NCI-H446 (cell line): ENCODE data around the gene COMMD9.
A peak's percentile ranks its signal among the peaks of the same experiment; 100 is the strongest.
"Not testable (repeated sequence)": the region's sequence is repeated elsewhere in the genome, so short reads cannot be mapped to it uniquely, and the experiment has no call there.

Experiments
- DNase-seq, 2 experiments: peaks; one replicate each; lab custom pipeline; 2025; lab: John Stamatoyannopoulos, UW

Gene COMMD9

DNA sequence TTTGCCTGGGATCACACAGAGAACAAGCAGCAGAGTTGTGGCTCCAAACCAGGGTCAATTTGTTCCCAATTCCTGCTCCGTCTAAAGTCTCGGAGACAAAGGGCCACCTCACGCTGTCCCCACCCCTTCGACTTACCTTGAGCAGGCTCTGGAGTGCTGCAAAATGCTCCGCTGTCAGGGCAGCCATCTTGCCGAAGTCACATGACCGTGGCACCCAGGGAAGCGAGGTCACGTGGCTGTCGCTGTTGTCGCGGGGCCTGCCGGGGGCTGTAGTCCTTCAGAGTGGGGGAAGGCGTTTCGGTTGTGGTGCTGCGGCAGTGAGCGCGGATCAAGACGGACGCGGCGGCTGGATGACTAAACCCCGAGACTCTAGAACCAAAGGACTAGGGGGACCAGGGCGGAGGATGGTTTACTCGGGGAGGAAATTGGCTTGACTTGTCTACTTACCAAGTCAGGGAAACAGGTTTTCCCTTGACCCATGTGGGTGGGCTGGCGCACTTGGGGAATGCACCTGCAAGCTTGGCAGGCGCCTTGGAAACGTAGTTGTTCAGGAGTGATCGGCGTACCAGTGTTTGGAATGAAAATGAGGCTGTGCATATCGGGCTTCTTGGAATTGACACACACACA, at the start of gene COMMD9:
Gene COMMD9 (minus strand): TSS at position 199 of the 627 bp plus-strand sequence. CDS start 12 bp downstream, at position 187.
- peak; percentile 82 to 95 for DNase-seq

DNA sequence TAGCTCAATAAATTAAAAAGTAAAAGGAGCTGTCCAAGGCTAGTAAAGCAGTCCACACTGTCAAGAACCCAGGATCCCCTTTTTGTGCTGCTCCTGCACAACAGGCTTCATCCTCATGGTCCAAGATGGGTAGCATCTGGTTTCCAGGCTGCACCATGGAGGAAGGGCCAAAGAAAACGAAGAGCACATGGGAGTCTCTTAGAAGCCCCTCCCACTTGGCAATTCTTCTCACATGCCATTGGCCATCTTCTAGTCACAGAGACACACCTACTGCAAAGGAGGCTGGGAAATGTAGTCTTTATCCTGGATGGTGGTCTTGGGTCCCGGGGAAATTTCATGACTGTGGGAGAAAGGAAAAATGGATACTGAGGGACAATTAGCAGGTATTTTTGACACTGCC, 44.7 kb upstream of the COMMD9 start:
- DNase-seq: peak; percentile 31 to 76

DNA sequence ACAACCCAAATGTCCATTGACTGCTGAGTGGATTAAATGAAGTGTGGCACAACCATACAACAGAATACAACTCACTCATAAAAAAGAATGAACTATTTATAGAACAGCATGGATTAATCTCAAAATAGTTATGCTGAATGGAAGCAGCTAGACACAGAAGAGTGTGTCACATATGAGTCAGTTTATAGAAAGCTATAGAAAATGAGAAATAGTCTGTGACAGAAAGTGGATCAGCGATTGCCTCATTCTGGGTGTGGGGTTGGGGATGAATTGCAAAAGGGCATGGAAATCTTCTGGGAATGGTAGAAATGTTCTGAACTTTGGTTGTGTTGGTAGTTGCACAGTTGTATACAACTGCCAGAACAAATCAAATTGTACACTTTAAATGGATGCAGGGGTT, 44.2 kb upstream of the COMMD9 start:
- DNase-seq: no peak

- no peak for DNase-seq
Observed at GRCh38 chr11:36330411-36330810, 41.2 kb upstream of the COMMD9 start.

DNA sequence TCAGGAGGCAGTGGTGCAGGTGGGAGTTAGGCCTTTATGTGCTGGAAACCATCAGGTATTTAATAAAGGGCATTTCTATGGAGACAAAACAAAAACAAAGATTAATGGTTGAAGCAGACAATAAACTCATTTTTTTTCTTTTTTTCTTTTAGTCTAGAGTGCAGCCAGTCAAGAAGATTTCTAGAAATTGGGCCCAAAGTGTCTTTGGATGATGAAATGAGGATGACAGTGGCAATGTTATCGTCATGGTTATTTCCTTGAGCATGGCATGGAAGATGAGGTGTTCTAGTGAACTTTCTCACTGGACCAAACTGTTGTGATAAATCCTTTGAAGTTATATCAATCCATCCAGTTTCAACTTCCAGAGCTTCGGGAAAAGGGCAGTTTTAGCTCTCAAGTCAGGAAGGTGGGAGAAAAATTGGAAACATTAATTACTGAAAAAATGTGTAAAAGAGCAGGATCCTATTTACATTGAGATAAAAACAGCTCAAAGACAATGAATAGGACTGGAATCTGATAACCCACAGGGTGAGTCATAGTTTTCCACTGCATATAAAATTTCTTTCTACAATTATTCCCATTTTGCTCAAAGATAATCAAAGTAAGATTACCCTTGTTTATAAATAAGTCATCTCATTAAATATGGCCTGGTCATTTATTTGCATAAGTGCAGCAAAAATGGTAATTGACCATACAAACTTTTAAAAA, 39.9 kb upstream of the COMMD9 start:
- DNase-seq: no peak

DNA sequence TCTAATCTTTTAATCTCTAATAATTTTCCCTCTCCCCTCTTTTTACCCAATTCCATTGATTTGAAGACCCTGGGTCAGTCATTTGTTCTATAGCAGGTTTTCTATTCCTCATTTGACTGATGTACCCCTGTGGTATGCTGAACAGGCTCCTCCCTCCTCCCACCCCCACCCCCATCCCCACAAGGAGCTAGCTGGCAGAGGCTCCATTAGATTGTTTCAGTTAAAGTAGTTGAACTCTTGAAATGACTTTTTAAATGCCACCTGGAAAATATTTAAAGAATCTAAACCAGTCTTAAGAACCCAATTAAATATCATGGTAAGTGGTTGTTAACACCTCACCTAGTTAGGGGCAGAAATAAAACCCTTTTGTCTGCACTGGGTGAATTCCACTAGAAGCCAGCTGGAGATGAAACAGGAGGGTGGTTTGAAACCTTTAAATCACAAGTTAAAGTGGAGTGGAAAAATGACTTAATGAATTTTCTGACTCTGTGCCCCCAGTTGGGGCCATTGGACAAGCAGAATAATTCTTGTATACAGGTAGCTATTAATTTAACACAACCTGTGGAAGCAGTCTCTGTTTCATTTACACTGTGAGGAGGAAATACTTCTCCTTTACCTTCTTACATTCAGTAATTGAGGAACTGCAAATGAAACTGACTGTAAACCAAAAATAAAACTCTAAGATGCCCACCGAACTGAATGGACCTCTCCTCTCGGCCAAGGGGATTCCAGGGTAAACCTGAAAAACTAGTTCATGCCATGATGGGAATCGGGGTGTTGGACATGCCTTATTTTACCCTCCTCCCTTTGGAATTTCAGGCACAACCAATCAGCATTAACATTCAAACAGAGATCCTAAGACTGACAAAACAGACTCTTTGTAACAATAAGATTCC, 37.5 kb upstream of the COMMD9 start:
- DNase-seq: no peak

GRCh38 chr11:36325403-36325802, 36.2 kb upstream of the COMMD9 start:
- not testable (repeated sequence) for DNase-seq

DNA sequence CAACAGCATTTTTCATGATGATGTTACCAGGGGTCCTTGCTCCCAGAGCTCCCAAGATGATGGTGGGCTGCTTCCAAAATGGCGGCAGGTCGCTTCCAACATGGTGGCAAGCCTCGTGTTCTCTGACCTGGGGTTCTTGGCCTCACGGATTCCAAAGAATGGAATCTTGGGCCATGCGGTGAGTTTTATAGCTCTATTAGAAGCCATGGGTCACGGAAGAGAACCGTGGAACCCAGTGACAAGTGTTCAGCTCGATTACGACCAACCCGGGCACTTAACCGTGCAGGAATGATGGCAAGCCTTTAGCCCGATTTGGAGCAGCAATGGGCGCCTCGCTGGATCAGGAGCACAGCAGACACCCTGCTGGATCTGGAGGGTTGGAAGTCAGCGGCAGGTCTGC, 35.7 kb upstream of the COMMD9 start:
- not testable (repeated sequence) for DNase-seq

- DNase-seq: no peak
Observed at GRCh38 chr11:36317992-36318391, 28.8 kb upstream of the COMMD9 start.

GRCh38 chr11:36316049-36316448, 26.8 kb upstream of the COMMD9 start:
- no peak for DNase-seq

- no peak for DNase-seq
Observed at GRCh38 chr11:36314434-36314767, 25.2 kb upstream of the COMMD9 start.

GRCh38 chr11:36313750-36314433, 24.7 kb upstream of the COMMD9 start:
- DNase-seq: no peak

DNA sequence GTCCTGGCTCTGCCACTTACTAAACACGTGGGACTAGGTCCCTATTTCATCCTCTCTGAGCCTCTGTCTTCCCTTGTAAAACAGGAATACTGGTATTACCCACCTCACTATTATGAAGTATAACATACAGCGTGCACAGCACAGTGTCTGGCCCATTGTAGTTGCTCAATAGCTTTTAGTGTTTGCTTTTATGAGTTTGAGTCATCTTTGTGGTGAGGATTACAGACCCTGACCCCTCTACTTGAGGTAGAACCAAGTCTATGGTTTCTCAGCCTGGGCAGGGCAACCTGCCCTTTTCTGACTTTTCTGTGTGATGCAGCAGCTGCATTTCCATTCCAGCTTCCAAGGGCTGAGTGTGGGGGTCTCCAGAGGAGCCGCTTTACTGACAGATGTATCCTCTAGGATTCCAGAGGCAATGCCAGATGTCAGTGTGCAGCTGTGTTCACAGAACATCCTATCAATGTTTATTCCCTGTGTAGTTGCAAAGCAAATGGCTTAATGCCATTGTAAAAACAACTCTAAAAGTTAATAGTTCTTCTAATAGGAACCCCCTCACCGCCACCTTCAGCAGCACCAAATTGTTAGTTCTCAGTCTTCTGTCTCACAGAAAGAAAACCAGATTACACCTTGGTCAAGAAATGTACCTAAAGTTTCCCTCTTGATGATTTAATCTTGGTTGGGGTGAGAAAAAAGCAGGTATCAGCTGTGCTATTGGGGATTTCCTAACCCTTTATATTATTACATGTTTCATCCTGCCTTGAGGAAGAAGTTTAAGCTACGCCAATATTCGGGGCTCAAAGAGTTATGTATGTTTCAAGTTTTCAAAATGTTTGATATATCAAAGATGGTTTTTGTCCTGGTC, 23.6 kb upstream of the COMMD9 start:
- no peak for DNase-seq

GRCh38 chr11:36311926-36312595, 22.8 kb upstream of the COMMD9 start:
- DNase-seq: peak in 1 of 2 experiments; percentile 28

DNA sequence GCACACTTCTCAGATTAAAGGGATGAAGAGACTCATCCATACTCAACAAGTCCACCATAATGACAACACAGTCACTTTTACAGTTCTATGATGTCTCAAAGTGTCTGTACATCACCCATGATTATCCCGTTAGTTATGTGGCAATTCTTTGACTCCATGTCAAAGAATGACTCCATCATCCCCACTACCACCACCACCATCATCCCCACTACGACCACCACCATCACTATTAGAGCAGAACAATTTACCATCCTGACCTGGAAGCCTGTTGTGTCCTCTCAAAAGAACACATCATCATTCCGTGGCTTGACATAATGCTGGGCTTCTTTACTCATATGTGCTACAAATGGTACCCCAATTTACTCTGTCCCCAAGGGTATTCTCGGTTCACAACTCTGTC, 20.6 kb upstream of the COMMD9 start:
- DNase-seq: no peak

DNA sequence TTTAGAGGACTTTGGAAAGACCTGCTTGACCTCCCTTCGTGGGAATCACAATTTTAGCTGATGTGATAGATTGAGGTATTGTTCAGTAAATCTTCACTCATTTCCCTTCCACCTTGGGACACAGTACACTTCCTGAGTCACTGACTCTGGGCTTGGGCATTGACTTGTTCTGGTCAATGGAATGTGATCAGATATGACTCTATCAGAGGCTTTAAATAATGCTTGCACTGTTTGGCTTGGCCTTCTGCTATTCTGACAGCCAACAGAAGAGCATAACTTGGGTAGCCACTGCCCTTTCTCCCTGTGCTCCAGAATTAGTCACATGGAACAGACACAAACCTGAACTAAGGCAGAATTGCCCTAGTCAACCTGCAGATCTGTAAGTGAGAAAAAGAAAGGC, 19.4 kb upstream of the COMMD9 start:
- no peak for DNase-seq

- DNase-seq: peak in 1 of 2 experiments; percentile 11
Observed at GRCh38 chr11:36306888-36307287, 17.7 kb upstream of the COMMD9 start.

- no peak for DNase-seq
Observed at GRCh38 chr11:36305047-36305446, 15.8 kb upstream of the COMMD9 start.

- DNase-seq: no peak
Observed at GRCh38 chr11:36304351-36304750, 15.1 kb upstream of the COMMD9 start.

DNA sequence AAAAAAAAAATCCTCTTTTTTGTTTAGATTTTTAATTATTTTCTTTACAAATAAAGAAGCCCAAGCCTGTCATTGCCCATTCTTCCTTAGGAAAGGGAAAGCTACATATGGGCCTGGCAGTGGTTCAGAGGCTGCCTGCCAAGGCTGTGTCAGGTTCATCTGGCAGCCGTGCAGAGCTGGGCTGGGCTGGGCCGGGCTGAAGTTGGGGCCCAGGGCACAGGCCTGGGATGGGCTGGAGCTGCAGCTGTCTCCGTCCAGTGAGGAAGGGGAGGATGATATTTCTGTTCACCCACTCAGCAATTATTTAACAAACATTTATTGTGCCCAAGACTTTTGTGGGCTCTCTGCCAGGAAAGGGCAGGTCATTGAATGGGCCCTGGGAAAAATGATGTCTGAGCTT, 11.4 kb upstream of the COMMD9 start:
- peak; percentile 68 to 90 for DNase-seq
